Osteoblast (primary cell): Measurements from ENCODE around the gene THRA. TPM values are rescaled to one million over a fixed set of nuclear protein-coding genes. Genes with fewer than 3 reads are reported as not detected.
A peak's percentile ranks its signal among the peaks of the same experiment; 100 is the strongest.

ENCODE experiments used
- DNase-seq: peaks from one replicate; pipeline ENCODE4 v3.0.0; 2011; ENCODE audit warnings: low spot score, mixed read lengths; ENCODE audit not compliant: insufficient read length; ENCODE audit errors: missing footprints
- H2AFZ ChIP-seq: 2 replicates; pipeline ENCODE4 v1.6.0; 2011; ENCODE audit warnings: mild to moderate bottlenecking, low read length
- H3K27ac ChIP-seq: 2 replicates; pipeline ENCODE4 v1.5.1; 2011; ENCODE audit warnings: mild to moderate bottlenecking, low read depth, low read length, moderate library complexity
- H3K27me3 ChIP-seq: 2 replicates; pipeline ENCODE4 v1.6.0; 2012; ENCODE audit warnings: mild to moderate bottlenecking, control low read depth, inconsistent platforms, low read length, moderate library complexity; ENCODE audit not compliant: insufficient read depth
- H3K36me3 ChIP-seq: 2 replicates; pipeline ENCODE4 v1.5.1; 2011; ENCODE audit warnings: mild to moderate bottlenecking, low read length, control low read depth, moderate library complexity; ENCODE audit not compliant: insufficient read depth
- H3K4me1 ChIP-seq: 2 replicates; pipeline ENCODE4 v1.5.1; 2011; ENCODE audit warnings: mild to moderate bottlenecking, low read length, control low read depth, moderate library complexity; ENCODE audit not compliant: insufficient read depth
- H3K4me2 ChIP-seq: 2 replicates; pipeline ENCODE4 v1.6.0; 2011; ENCODE audit warnings: mild to moderate bottlenecking, low read length; ENCODE audit not compliant: insufficient read depth
- H3K4me3 ChIP-seq: fragments of 200-600 bp; sonication (generic); 3 replicates; pipeline ENCODE4 v1.5.1; 2012; ENCODE audit warnings: mild to moderate bottlenecking, low read length, inconsistent platforms; ENCODE audit not compliant: insufficient read depth
- H3K79me2 ChIP-seq: 2 replicates; pipeline ENCODE4 v1.6.0; 2012; ENCODE audit warnings: mild to moderate bottlenecking, low read length, control low read depth, inconsistent platforms; ENCODE audit not compliant: insufficient read depth
- H3K9me3 ChIP-seq: 2 replicates; pipeline ENCODE4 v1.5.1; 2011; ENCODE audit warnings: low read depth, low read length, control low read depth
- H4K20me1 ChIP-seq: 2 replicates; pipeline ENCODE4 v1.6.0; 2012; ENCODE audit warnings: mild to moderate bottlenecking, low read length, control low read depth; ENCODE audit not compliant: insufficient read depth
- CTCF ChIP-seq: IDR thresholded peaks from 2 replicates; pipeline ENCODE4 v1.5.1; 2011; ENCODE audit warnings: mild to moderate bottlenecking, low read depth, low read length, moderate library complexity; ENCODE audit errors: extremely low read depth
- total RNA-seq: library from RNA; depleted of rRNA; stranded (reverse); fragments of >200 nt; gene quantifications from 2 replicates; pipeline ENCODE4 v1.2.3, GENCODE V29; 2012

Gene THRA
- total RNA-seq, 1 donor: 33.3 TPM

- Histone ChIP-seq H3K36me3 (peaks cover 8% of the 10 kb centered on the region), H2AFZ (peak within 1 kb of the TSS; percentile 89), H3K27me3 (no peaks in the 10 kb centered on the region), H3K4me1 (peaks cover 23% of the 10 kb centered on the region), H4K20me1 (peaks cover 31% of the 10 kb centered on the region), H3K4me3 (peak within 1 kb of the TSS; percentile 100), H3K79me2 (peaks cover 56% of the 10 kb centered on the region), H3K27ac (peak within 1 kb of the TSS; percentile 93), H3K4me2 (peak within 1 kb of the TSS; percentile 99), H3K9me3 (no peaks in the 10 kb centered on the region)
- TF ChIP-seq CTCF: no peak
- DNase-seq: peak; percentile 99
Observed at GRCh38 chr17:40121181-40122135, 58.7 kb downstream of the THRA start, which contains the start of gene MSL1. MSL1 (plus strand) TSS chr17:40121971; CDS start chr17:40122613, 642 bp downstream.

GRCh38 chr17:40122136-40122998 is 59.6 kb downstream of the THRA start:
- no peak overlapping the region for H2AFZ ChIP-seq
- H3K9me3 ChIP-seq: no peaks in the 10 kb centered on the region
- peaks cover 18% of the 10 kb centered on the region for H3K36me3 ChIP-seq
- H3K27ac ChIP-seq: peak overlapping the region; percentile 76
- H4K20me1 ChIP-seq: peaks cover 35% of the 10 kb centered on the region
- no peak for TF ChIP-seq CTCF
- no peaks in the 10 kb centered on the region for H3K27me3 ChIP-seq
- peaks cover 23% of the 10 kb centered on the region for H3K4me1 ChIP-seq
- H3K4me2 ChIP-seq: peak overlapping the region; percentile 99
- peak overlapping the region; percentile 100 for H3K4me3 ChIP-seq
- peak; percentile 94 for DNase-seq
- H3K79me2 ChIP-seq: peaks cover 64% of the 10 kb centered on the region

- peak overlapping the region; percentile 100 for H3K4me3 ChIP-seq
- H3K27ac ChIP-seq: peak overlapping the region; percentile 76
- peaks cover 26% of the 10 kb centered on the region for H3K36me3 ChIP-seq
- peaks cover 23% of the 10 kb centered on the region for H3K4me1 ChIP-seq
- no peak overlapping the region for H2AFZ ChIP-seq
- peaks cover 39% of the 10 kb centered on the region for H4K20me1 ChIP-seq
- no peaks in the 10 kb centered on the region for H3K9me3 ChIP-seq
- H3K4me2 ChIP-seq: peak overlapping the region; percentile 99
- H3K79me2 ChIP-seq: peaks cover 72% of the 10 kb centered on the region
- TF ChIP-seq CTCF: no peak
- peak; percentile 92 for DNase-seq
- no peaks in the 10 kb centered on the region for H3K27me3 ChIP-seq
Observed at GRCh38 chr17:40122999-40123810, 60.4 kb downstream of the THRA start.
